Measurements from ENCODE around the gene ABL1.
"Not testable (repeated sequence)": the region's sequence is repeated elsewhere in the genome, so short reads cannot be mapped to it uniquely, and the experiment has no call there.

Gene ABL1

DNA sequence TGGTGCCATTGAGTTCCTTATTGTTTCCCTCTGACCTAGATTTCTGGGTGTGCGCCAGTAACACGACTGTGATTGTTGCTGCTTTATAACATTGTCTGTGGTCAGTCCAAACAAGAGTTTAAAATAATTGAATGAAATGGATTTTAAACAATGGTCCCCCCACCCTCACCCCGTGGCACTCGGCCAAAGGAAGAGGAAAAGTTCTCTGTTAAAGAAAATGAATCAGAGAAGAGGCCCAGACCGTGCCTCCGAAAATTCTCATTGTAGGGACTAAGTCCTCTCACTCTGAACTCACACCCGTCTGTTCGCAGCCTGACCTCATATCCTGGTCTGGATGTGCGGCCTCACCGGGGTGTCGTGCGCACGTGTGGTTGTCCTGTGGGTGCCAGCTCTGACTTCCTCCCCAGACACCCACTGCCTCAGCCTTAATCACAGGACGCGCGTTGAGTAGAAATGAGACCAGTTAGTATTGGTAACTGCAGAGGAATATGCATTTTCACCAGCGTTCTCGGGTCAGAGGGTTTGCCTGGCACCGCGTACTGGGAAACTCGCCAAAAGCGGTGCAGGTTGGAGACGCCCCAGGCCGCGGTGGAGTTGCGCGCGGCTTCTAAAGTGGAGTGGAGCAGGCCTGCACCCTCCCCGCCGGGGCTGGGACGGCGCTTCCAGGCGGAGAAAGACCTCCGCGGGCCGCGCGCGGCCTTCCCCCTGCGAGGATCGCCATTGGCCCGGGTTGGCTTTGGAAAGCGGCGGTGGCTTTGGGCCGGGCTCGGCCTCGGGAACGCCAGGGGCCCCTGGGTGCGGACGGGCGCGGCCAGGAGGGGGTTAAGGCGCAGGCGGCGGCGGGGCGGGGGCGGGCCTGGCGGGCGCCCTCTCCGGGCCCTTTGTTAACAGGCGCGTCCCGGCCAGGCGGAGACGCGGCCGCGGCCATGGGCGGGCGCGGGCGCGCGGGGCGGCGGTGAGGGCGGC is at the start of gene ABL1:
Gene ABL1 (plus strand): TSS at position 884 of the 966 bp plus-strand sequence. CDS start 193 bp downstream, outside the sequence.
- Histone ChIP-seq H3K9ac (ENCODE audit: low read depth in 1 of 2, low read length in 2 of 2) (peak within 1 kb of the TSS; percentile 83 to 84), H3K27me3 (ENCODE audit: control insufficient read depth in 2 of 2, insufficient read depth in 2 of 2, low read length in 2 of 2) (no peaks in the 10 kb centered on the region), H3K4me3 (ENCODE audit: low read length in 2 of 2) (peak within 1 kb of the TSS; percentile 73 to 91), H3K27ac (ENCODE audit: low read depth in 2 of 2, low read length in 2 of 2) (peak within 1 kb of the TSS; percentile 89 to 92), H3K36me3 (ENCODE audit: control insufficient read depth in 2 of 2, insufficient read depth in 2 of 2, low read length in 2 of 2) (no peaks in the 10 kb centered on the region), H3K4me1 (ENCODE audit: control insufficient read depth in 2 of 2, insufficient read depth in 2 of 2, low read length in 2 of 2) (peaks cover 19 to 32% of the 10 kb centered on the region in 2 donors), H3K9me3 (ENCODE audit: control insufficient read depth in 2 of 2, low read length in 2 of 2) (no peaks in the 10 kb centered on the region)

GRCh38 chr9:130785940-130786508 is 49.0 kb upstream of the ABL1 start:
- Histone ChIP-seq H3K9ac (ENCODE audit: low read depth in 1 of 2, low read length in 2 of 2) (no peak overlapping the region), H3K36me3 (ENCODE audit: control insufficient read depth in 2 of 2, insufficient read depth in 2 of 2, low read length in 2 of 2) (no peaks in the 10 kb centered on the region), H3K4me1 (ENCODE audit: control insufficient read depth in 2 of 2, insufficient read depth in 2 of 2, low read length in 2 of 2) (peaks cover 0 to 2% of the 10 kb centered on the region in 2 donors), H3K27me3 (ENCODE audit: control insufficient read depth in 2 of 2, insufficient read depth in 2 of 2, low read length in 2 of 2) (no peaks in the 10 kb centered on the region), H3K4me3 (ENCODE audit: low read length in 2 of 2) (no peak overlapping the region), H3K27ac (ENCODE audit: low read depth in 2 of 2, low read length in 2 of 2) (no peak overlapping the region), H3K9me3 (ENCODE audit: control insufficient read depth in 2 of 2, low read length in 2 of 2) (peaks cover 0 to 4% of the 10 kb centered on the region in 2 donors)

- Histone ChIP-seq H3K27ac (ENCODE audit: low read depth in 2 of 2, low read length in 2 of 2) (no peak overlapping the region), H3K9me3 (ENCODE audit: control insufficient read depth in 2 of 2, low read length in 2 of 2) (peaks cover 0 to 4% of the 10 kb centered on the region in 2 donors), H3K4me1 (ENCODE audit: control insufficient read depth in 2 of 2, insufficient read depth in 2 of 2, low read length in 2 of 2) (peaks cover 0 to 2% of the 10 kb centered on the region in 2 donors), H3K9ac (ENCODE audit: low read depth in 1 of 2, low read length in 2 of 2) (no peak overlapping the region), H3K4me3 (ENCODE audit: low read length in 2 of 2) (no peak overlapping the region), H3K36me3 (ENCODE audit: control insufficient read depth in 2 of 2, insufficient read depth in 2 of 2, low read length in 2 of 2) (no peaks in the 10 kb centered on the region), H3K27me3 (ENCODE audit: control insufficient read depth in 2 of 2, insufficient read depth in 2 of 2, low read length in 2 of 2) (no peaks in the 10 kb centered on the region)
Measured at GRCh38 chr9:130786526-130786925, 48.5 kb upstream of the ABL1 start.

- Histone ChIP-seq H3K27me3 (ENCODE audit: control insufficient read depth in 2 of 2, insufficient read depth in 2 of 2, low read length in 2 of 2) (no peaks in the 10 kb centered on the region), H3K36me3 (ENCODE audit: control insufficient read depth in 2 of 2, insufficient read depth in 2 of 2, low read length in 2 of 2) (no peaks in the 10 kb centered on the region)
Measured at GRCh38 chr9:130789747-130790672, 45.0 kb upstream of the ABL1 start.

DNA sequence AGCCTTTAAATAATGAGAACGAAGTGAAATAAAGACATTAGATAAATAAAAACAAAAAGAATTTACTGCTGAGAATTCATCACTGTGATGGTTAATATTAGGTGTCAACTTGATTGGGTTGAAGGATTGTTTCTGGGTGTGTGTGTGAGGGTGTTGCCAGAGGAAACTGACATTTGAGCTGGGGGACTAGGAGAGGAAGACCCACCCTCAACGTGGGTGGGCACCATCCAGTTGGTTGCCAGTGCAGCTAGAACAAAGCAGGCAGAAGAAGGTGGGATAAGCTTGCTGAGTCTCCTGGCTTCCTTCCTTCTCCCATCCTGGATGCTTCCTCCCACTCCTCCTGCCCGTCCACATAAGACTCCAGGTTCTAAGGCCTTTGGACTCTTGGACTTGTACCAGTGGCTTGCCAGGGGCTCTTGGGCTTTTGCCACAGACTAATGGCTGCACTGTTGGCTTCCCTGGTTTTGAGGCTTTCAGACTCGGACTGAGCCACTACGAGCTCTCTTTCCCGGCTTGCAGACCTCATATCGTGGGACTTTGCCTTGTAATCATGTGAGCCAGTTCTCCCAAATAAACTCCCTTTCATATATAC is 43.7 kb upstream of the ABL1 start:
- H3K4me3 ChIP-seq (ENCODE audit: low read length in 2 of 2): no peak overlapping the region
- H3K9ac ChIP-seq (ENCODE audit: low read depth in 1 of 2, low read length in 2 of 2): no peak overlapping the region
- peaks cover 0 to 4% of the 10 kb centered on the region in 2 donors for H3K4me1 ChIP-seq (ENCODE audit: control insufficient read depth in 2 of 2, insufficient read depth in 2 of 2, low read length in 2 of 2)
- no peak overlapping the region for H3K27ac ChIP-seq (ENCODE audit: low read depth in 2 of 2, low read length in 2 of 2)
- H3K36me3 ChIP-seq (ENCODE audit: control insufficient read depth in 2 of 2, insufficient read depth in 2 of 2, low read length in 2 of 2): no peaks in the 10 kb centered on the region
- H3K27me3 ChIP-seq (ENCODE audit: control insufficient read depth in 2 of 2, insufficient read depth in 2 of 2, low read length in 2 of 2): no peaks in the 10 kb centered on the region
- H3K9me3 ChIP-seq (ENCODE audit: control insufficient read depth in 2 of 2, low read length in 2 of 2): peaks cover 0 to 4% of the 10 kb centered on the region in 2 donors

More at GRCh38 chr9:130789747-130790672, 45.0 kb upstream of the ABL1 start:
- peaks cover 0 to 4% of the 10 kb centered on the region in 2 donors for H3K9me3 ChIP-seq (ENCODE audit: control insufficient read depth in 2 of 2, low read length in 2 of 2)
- H3K4me3 ChIP-seq (ENCODE audit: low read length in 2 of 2): no peak overlapping the region
- H3K27ac ChIP-seq (ENCODE audit: low read depth in 2 of 2, low read length in 2 of 2): no peak overlapping the region
- no peak overlapping the region for H3K9ac ChIP-seq (ENCODE audit: low read depth in 1 of 2, low read length in 2 of 2)
- H3K4me1 ChIP-seq (ENCODE audit: control insufficient read depth in 2 of 2, insufficient read depth in 2 of 2, low read length in 2 of 2): peaks cover 0 to 4% of the 10 kb centered on the region in 2 donors

GRCh38 chr9:130793589-130793988 is 41.5 kb upstream of the ABL1 start:
- H3K4me1 ChIP-seq (ENCODE audit: control insufficient read depth in 2 of 2, insufficient read depth in 2 of 2, low read length in 2 of 2): peaks cover 0 to 4% of the 10 kb centered on the region in 2 donors
- no peak overlapping the region for H3K27ac ChIP-seq (ENCODE audit: low read depth in 2 of 2, low read length in 2 of 2)
- H3K9ac ChIP-seq (ENCODE audit: low read depth in 1 of 2, low read length in 2 of 2): no peak overlapping the region
- peaks cover 0 to 4% of the 10 kb centered on the region in 2 donors for H3K9me3 ChIP-seq (ENCODE audit: control insufficient read depth in 2 of 2, low read length in 2 of 2)
- H3K4me3 ChIP-seq (ENCODE audit: low read length in 2 of 2): no peak overlapping the region
- H3K36me3 ChIP-seq (ENCODE audit: control insufficient read depth in 2 of 2, insufficient read depth in 2 of 2, low read length in 2 of 2): no peaks in the 10 kb centered on the region
- H3K27me3 ChIP-seq (ENCODE audit: control insufficient read depth in 2 of 2, insufficient read depth in 2 of 2, low read length in 2 of 2): no peaks in the 10 kb centered on the region

DNA sequence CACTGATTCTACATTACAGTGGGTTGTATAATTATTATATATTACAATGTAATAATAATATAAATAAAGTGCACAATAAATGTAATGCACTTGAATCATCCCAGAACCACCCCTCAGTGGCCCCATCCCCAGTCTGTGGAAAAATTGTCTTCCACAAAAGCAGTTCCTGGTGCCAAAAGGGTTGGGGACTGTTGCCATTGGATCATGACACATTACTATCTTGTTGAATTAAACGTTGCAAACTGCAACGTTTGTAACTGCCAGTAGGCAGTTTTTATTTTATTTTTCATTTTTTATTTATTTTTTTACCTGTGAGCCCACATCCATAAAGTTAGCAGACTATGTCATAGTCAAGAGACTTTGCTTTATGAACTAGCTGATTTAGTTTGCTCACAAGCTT is 41.0 kb upstream of the ABL1 start:
- not testable (repeated sequence) for H3K27ac ChIP-seq (ENCODE audit: low read depth in 2 of 2, low read length in 2 of 2); H3K4me3 ChIP-seq (ENCODE audit: low read length in 2 of 2); H3K36me3 ChIP-seq (ENCODE audit: control insufficient read depth in 2 of 2, insufficient read depth in 2 of 2, low read length in 2 of 2); H3K9ac ChIP-seq (ENCODE audit: low read depth in 1 of 2, low read length in 2 of 2); H3K27me3 ChIP-seq (ENCODE audit: control insufficient read depth in 2 of 2, insufficient read depth in 2 of 2, low read length in 2 of 2); H3K9me3 ChIP-seq (ENCODE audit: control insufficient read depth in 2 of 2, low read length in 2 of 2); H3K4me1 ChIP-seq (ENCODE audit: control insufficient read depth in 2 of 2, insufficient read depth in 2 of 2, low read length in 2 of 2)

DNA sequence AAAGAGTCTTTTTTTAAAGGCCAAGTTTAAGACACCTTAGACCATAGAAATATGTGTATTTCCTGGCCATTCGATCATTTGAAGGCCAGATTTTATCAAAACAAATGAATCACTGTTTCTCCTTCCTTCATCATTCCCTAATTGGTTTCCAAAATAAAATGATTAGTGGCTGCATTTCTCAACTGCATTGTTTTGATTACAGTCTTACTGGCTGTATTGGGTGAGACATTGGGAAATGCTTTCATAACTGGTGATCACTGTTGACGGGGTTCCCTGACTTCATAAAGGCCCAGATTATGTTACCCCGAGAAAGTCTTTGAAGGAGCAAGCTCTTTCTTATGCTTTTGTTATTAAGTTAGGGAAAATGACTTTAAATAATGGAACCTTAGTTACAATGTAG is 40.6 kb upstream of the ABL1 start:
- peak overlapping the region in 1 of 2 donors; percentile 71 for H3K27ac ChIP-seq (ENCODE audit: low read depth in 2 of 2, low read length in 2 of 2)
- not testable (repeated sequence) for H3K36me3 ChIP-seq (ENCODE audit: control insufficient read depth in 2 of 2, insufficient read depth in 2 of 2, low read length in 2 of 2); H3K9me3 ChIP-seq (ENCODE audit: control insufficient read depth in 2 of 2, low read length in 2 of 2); H3K27me3 ChIP-seq (ENCODE audit: control insufficient read depth in 2 of 2, insufficient read depth in 2 of 2, low read length in 2 of 2); H3K9ac ChIP-seq (ENCODE audit: low read depth in 1 of 2, low read length in 2 of 2); H3K4me3 ChIP-seq (ENCODE audit: low read length in 2 of 2); H3K4me1 ChIP-seq (ENCODE audit: control insufficient read depth in 2 of 2, insufficient read depth in 2 of 2, low read length in 2 of 2)

GRCh38 chr9:130794923-130795495 is 40.0 kb upstream of the ABL1 start:
- Histone ChIP-seq H3K27ac (ENCODE audit: low read depth in 2 of 2, low read length in 2 of 2) (peak overlapping the region; percentile 27 to 71), H3K9me3 (ENCODE audit: control insufficient read depth in 2 of 2, low read length in 2 of 2) (peaks cover 0 to 1% of the 10 kb centered on the region in 2 donors), H3K27me3 (ENCODE audit: control insufficient read depth in 2 of 2, insufficient read depth in 2 of 2, low read length in 2 of 2) (no peaks in the 10 kb centered on the region), H3K4me1 (ENCODE audit: control insufficient read depth in 2 of 2, insufficient read depth in 2 of 2, low read length in 2 of 2) (peaks cover 0 to 4% of the 10 kb centered on the region in 2 donors), H3K9ac (ENCODE audit: low read depth in 1 of 2, low read length in 2 of 2) (no peak overlapping the region), H3K36me3 (ENCODE audit: control insufficient read depth in 2 of 2, insufficient read depth in 2 of 2, low read length in 2 of 2) (no peaks in the 10 kb centered on the region), H3K4me3 (ENCODE audit: low read length in 2 of 2) (no peak overlapping the region)

Measured in mucosa of rectum (tissue), 2 donors.